ENCODE measurements around the gene NEIL3.

Gene NEIL3

GRCh38 chr4:177309522-177310371 is at the start of gene NEIL3:
Gene NEIL3 (plus strand): TSS chr4:177309874. CDS start chr4:177309954, 80 bp downstream.
- peak; percentile 97 to 98 for DNase-seq

- DNase-seq = no peak
Measured at GRCh38 chr4:177263818-177264217, 45.9 kb upstream of the NEIL3 start.

- DNase-seq = no peak
Measured at GRCh38 chr4:177264788-177265422, 44.8 kb upstream of the NEIL3 start.

GRCh38 chr4:177265729-177266128 is 43.9 kb upstream of the NEIL3 start:
- no peak for DNase-seq

GRCh38 chr4:177266506-177266905 is 43.2 kb upstream of the NEIL3 start:
- no peak for DNase-seq

- DNase-seq = no peak
Measured at GRCh38 chr4:177267911-177268310, 41.8 kb upstream of the NEIL3 start.

GRCh38 chr4:177271091-177271490 is 38.6 kb upstream of the NEIL3 start:
- no peak for DNase-seq

GRCh38 chr4:177271915-177272766 is 37.5 kb upstream of the NEIL3 start:
- DNase-seq = no peak

GRCh38 chr4:177275999-177276398 is 33.7 kb upstream of the NEIL3 start:
- no peak for DNase-seq

GRCh38 chr4:177281351-177281909 is 28.2 kb upstream of the NEIL3 start:
- no peak for DNase-seq

GRCh38 chr4:177282284-177282835 is 27.3 kb upstream of the NEIL3 start:
- DNase-seq = no peak

- DNase-seq = no peak
Measured at GRCh38 chr4:177283167-177283566, 26.5 kb upstream of the NEIL3 start.

- DNase-seq = peak in 1 of 2 donors; percentile 4
Measured at GRCh38 chr4:177285953-177286352, 23.7 kb upstream of the NEIL3 start.

- no peak for DNase-seq
Measured at GRCh38 chr4:177287255-177287654, 22.4 kb upstream of the NEIL3 start.

- DNase-seq = no peak
Measured at GRCh38 chr4:177288335-177288734, 21.3 kb upstream of the NEIL3 start.

- DNase-seq = no peak
Measured at GRCh38 chr4:177290780-177291179, 18.9 kb upstream of the NEIL3 start.

- no peak for DNase-seq
Measured at GRCh38 chr4:177292171-177292570, 17.5 kb upstream of the NEIL3 start.

- no peak for DNase-seq
Measured at GRCh38 chr4:177293208-177294033, 16.3 kb upstream of the NEIL3 start.

- no peak for DNase-seq
Measured at GRCh38 chr4:177297785-177298391, 11.8 kb upstream of the NEIL3 start.

GRCh38 chr4:177301126-177301639 is 8.5 kb upstream of the NEIL3 start:
- no peak for DNase-seq

All from stimulated activated CD4-positive, alpha-beta T cell treated with anti-CD3 and anti-CD28 coated beads, Interleukin-2, amount 100 ng/mL, for 24 hours (primary cell).